GM19452 (cell line): ENCODE results near the gene DNAJC1.
"Not testable (repeated sequence)": the region's sequence is repeated elsewhere in the genome, so short reads cannot be mapped to it uniquely, and the experiment has no call there.

Source experiments
- ATAC-seq: cut with Tn5 transposase; IDR thresholded peaks from one replicate; pipeline ENCODE4 v1.9.1; 2021; ENCODE audit not compliant: unreplicated experiment

The DNAJC1 gene

GRCh38 chr10:21732067-21732772 lies 271.3 kb downstream of the DNAJC1 start:
- peak; percentile 85 for ATAC-seq

GRCh38 chr10:21728618-21729017 lies 274.9 kb downstream of the DNAJC1 start:
- no peak for ATAC-seq

- ATAC-seq = no peak
Observed at GRCh38 chr10:21727452-21728168, 275.9 kb downstream of the DNAJC1 start.

- ATAC-seq = no peak
Observed at GRCh38 chr10:21726601-21727225, 276.8 kb downstream of the DNAJC1 start.

GRCh38 chr10:21724687-21725367 lies 278.7 kb downstream of the DNAJC1 start:
- peak; percentile 94 for ATAC-seq

GRCh38 chr10:21724020-21724589 lies 279.4 kb downstream of the DNAJC1 start:
- no peak for ATAC-seq

- no peak for ATAC-seq
Observed at GRCh38 chr10:21722209-21722608, 281.3 kb downstream of the DNAJC1 start.

- no peak for ATAC-seq
Observed at GRCh38 chr10:21721000-21721665, 282.4 kb downstream of the DNAJC1 start.

GRCh38 chr10:21720090-21720489 lies 283.4 kb downstream of the DNAJC1 start:
- no peak for ATAC-seq

- ATAC-seq = no peak
Observed at GRCh38 chr10:21719502-21719901, 284.0 kb downstream of the DNAJC1 start.

- not testable (repeated sequence) for ATAC-seq
Observed at GRCh38 chr10:21717437-21718054, 286.0 kb downstream of the DNAJC1 start.

- no peak for ATAC-seq
Observed at GRCh38 chr10:21715531-21716195, 287.9 kb downstream of the DNAJC1 start.

GRCh38 chr10:21712975-21713374 lies 290.6 kb downstream of the DNAJC1 start:
- no peak for ATAC-seq

GRCh38 chr10:21707498-21707897 lies 296.0 kb downstream of the DNAJC1 start:
- no peak for ATAC-seq
